ENCODE results near the gene HMGN4.
"Not testable (repeated sequence)": the region's sequence is repeated elsewhere in the genome, so short reads cannot be mapped to it uniquely, and the experiment has no call there.

HMGN4 gene

DNA sequence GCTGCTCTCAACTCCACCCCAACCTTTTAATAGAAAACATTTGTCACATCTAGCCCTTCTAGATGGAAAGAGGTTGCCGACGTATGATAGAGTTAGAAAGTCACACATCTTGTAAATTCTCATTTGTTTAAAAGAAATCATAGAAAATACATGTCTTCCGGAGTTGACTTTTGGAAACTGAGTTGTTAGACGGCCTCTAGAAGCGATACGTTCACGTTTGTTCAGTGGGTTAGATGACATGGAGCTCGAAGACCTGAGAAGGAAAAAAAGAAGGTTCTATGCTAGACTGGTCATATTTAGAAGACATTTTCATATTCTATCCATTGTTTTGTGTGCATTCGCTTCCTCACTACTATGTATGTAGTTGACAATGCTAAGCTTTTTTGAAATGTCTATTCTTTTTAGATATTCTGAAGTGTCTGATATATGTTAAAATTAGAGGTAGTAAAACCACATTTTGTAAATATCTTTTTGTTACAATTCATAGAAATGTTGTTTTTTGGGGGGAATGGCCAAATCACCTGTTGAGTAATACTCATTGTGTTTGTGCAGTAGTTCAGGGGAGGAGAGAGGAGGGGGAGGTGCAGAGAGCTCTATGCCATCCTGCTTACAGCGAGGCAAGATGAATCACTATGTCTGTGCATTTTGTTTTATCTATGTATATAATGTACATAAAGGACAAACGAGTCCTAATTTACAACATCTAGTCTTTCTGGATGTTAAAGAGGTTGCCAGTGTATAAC lies 15.5 kb upstream of the HMGN4 start:
- DNase-seq (ENCODE audit: low read depth in 2 of 2) = peak in 1 of 2 donors; percentile 22

- not testable (repeated sequence) for DNase-seq (ENCODE audit: low read depth in 2 of 2)
Observed at GRCh38 chr6:26524314-26524713, 13.9 kb upstream of the HMGN4 start.

GRCh38 chr6:26524722-26525370 lies 13.3 kb upstream of the HMGN4 start:
- DNase-seq (ENCODE audit: low read depth in 2 of 2) = no peak

GRCh38 chr6:26525838-26526237 lies 12.3 kb upstream of the HMGN4 start:
- no peak for DNase-seq (ENCODE audit: low read depth in 2 of 2)

- no peak for DNase-seq (ENCODE audit: low read depth in 2 of 2)
Observed at GRCh38 chr6:26526928-26527327, 11.2 kb upstream of the HMGN4 start.

GRCh38 chr6:26530203-26530602 lies 8.0 kb upstream of the HMGN4 start:
- no peak for DNase-seq (ENCODE audit: low read depth in 2 of 2)

DNA sequence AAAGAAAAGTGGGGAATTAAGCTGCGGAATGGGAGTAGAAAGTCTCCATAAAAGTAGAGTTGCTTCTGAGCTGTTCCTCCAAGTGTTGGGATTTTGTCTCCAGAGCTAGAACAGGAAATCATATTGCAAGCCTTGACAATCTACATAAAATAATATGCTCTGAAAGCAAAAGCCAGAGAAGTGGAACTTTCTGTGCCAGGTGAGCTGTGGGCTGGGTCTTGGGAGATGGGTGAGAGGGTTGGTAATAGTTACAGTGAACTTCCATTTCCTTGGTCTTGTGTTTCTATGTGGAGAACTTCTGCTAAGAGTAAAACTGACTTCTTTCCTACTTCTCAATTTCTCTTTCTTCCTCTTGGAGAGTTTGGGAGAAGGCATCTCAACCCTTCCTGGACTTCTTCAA lies 6.3 kb upstream of the HMGN4 start:
- no peak for DNase-seq (ENCODE audit: low read depth in 2 of 2)

- peak; percentile 84 to 99 for DNase-seq (ENCODE audit: low read depth in 2 of 2)
Observed at GRCh38 chr6:26532699-26533531, 5.3 kb upstream of the HMGN4 start.

- no peak for DNase-seq (ENCODE audit: low read depth in 2 of 2)
Observed at GRCh38 chr6:26533532-26533931, 4.6 kb upstream of the HMGN4 start.

GRCh38 chr6:26534681-26535465 lies 3.3 kb upstream of the HMGN4 start:
- no peak for DNase-seq (ENCODE audit: low read depth in 2 of 2)

- DNase-seq (ENCODE audit: low read depth in 2 of 2) = no peak
Observed at GRCh38 chr6:26536571-26537159, 1.5 kb upstream of the HMGN4 start.

DNA sequence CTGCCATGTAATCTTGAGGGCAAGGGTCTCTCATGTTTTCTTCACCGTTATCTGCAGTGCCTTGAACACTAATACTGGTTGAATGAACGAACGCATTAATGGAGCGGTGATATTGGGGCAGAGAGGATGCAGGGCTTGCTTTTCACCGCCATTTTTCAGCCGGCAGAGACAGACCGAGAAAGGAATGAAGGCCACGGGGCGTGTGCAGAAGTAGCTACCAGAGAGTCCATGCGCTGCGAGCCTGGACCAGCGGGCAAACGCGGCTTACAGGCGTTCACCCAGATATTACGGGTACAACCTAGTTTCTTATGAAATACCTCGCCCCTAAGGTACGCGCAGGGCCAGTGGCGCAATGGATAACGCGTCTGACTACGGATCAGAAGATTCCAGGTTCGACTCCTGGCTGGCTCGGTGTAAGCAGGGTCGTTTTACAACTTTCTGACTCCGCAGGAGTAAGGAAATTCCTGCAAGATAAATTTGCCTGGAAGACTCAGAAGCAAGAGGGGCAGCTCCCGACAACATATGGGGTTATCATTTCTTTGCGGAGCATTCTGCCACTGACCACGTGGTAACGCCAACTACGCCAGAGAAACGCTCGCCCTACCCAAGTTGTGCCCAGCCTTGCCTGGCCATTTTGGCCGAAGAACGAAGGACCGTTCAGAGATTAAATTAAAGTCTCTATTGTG lies 863 bp upstream of the HMGN4 start:
- peak; percentile 75 to 91 for DNase-seq (ENCODE audit: low read depth in 2 of 2)

GRCh38 chr6:26538572-26538902 lies 371 bp downstream of the HMGN4 start:
- DNase-seq (ENCODE audit: low read depth in 2 of 2) = no peak

- DNase-seq (ENCODE audit: low read depth in 2 of 2) = no peak
Observed at GRCh38 chr6:26539071-26539615, 977 bp downstream of the HMGN4 start.

DNA sequence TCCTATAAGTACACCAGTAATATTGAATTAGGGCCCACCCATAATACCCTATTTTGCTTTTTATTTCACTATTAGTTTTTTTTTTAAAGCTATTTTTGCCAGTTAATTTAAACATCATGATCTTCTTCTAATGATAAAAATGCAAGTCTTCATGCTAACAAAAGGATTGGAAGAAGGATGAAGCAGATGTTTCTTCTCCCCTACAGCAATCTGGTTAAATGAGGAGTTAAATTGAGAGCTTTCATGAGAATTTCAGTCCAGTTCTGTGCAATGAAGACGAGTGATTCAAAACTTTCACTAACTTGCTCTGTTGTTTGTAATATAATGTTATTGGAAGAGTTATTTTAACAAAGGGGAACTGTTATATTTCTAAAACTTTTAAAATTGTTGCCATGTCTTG lies 3.4 kb downstream of the HMGN4 start:
- DNase-seq (ENCODE audit: low read depth in 2 of 2) = no peak

- DNase-seq (ENCODE audit: low read depth in 2 of 2) = no peak
Observed at GRCh38 chr6:26543953-26544352, 5.8 kb downstream of the HMGN4 start.

DNA sequence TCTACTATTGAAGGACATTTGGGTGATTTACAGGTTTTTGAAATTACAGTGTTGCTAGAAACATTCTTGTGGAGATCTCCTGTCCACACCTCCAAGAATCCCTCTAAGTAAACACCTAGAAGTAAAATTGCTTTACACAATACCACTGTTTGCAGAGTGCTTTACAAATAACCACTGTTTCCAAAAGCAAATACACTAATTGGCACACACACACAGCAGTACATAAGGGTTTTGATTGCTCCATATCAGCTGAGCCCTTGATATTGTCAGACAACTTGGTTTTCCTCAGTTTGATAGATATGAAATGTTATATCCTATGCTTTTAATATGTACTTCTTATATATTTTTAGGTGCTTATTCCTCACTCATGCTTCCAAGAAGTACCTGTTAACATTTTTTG lies 6.3 kb downstream of the HMGN4 start:
- no peak for DNase-seq (ENCODE audit: low read depth in 2 of 2)

DNA sequence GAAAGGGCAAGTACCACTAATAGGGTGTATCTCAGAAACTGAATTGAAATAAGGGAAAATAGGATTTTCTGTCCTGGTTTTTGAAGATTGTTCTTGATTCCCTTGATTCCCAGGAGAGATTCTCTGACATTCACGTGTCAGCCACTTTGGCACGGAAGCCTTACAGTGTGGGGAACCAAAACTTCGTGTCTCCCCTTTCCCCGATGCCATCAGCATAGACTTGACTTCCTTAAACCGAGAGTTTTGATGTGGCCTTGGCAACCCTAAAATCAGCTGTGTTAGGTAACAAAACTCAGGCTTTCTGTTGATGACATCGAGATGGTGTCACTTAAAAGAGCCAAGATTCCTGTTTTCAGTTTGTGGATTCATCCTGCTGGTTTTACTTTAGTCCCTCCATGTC lies 7.5 kb downstream of the HMGN4 start:
- DNase-seq (ENCODE audit: low read depth in 2 of 2) = no peak

DNA sequence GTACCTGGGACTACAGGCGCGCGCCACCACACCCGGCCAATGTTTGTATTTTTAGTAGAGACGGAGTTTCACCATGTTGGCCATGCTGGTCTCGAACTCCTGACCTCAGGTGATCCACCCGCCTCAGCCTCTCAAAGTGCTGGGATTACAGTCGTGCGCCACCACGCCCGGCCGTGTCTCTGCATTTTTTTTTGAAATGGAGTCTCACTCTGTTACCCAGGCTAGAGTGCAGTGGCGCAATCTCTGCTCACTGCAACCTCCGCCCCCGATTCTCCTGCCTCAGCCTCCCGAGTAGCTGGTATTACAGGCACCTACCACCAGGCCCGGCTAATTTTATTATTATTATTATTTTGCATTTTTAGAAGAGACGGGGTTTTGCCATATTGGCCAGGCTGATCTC lies 9.2 kb downstream of the HMGN4 start:
- not testable (repeated sequence) for DNase-seq (ENCODE audit: low read depth in 2 of 2)

- DNase-seq (ENCODE audit: low read depth in 2 of 2) = peak in 1 of 2 donors; percentile 56
Observed at GRCh38 chr6:26550250-26550993, 12.3 kb downstream of the HMGN4 start.
